ENCODE data around the gene PLEKHG5.

DNA sequence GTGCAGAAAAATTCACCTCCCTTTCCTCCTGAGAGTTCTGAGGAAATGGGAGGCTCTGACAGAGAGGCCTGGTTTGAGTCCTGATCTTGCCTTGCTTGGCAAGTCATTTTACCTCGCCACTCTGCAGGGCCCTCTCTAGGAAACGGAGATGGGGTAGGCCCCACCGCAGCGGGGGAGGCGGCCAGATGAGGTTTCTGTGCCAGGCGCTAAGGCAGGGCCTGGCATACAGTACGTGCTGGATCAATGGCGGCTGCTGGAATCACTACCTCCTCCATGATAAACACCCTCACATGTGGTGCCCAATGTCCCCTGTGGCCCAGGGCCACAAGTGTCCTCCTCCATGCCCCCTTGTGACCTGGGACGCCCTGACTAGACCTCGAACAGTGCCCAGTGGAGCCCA lies 499 bp upstream of the PLEKHG5 start:
- TF ChIP-seq CTCF (conservative IDR thresholded peaks at IDR 0.05) (no peak), ZFX (IDR thresholded peaks at IDR 0.05) (no peak)
